H1 (cell line): ENCODE results near the gene CIROP.

Source experiments
- CEBPB ChIP-seq: IDR thresholded peaks from 2 replicates; pipeline ENCODE4 v1.6.1; 2012; ENCODE audit warnings: low read depth, low read length
- CHD2 ChIP-seq: IDR thresholded peaks from 2 replicates; pipeline ENCODE4 v1.6.1; 2012; ENCODE audit warnings: low read length, improper control_type of control experiment
- CREB1 ChIP-seq: IDR thresholded peaks from 2 replicates; pipeline ENCODE4 v1.6.1; 2012; ENCODE audit warnings: inconsistent platforms
- POLR2A ChIP-seq, 2 experiments: IDR thresholded peaks; 1 replicate in 1 of 2; 2 replicates in 1 of 2; pipeline ENCODE4 v1.6.1; 2011; ENCODE audit warnings: low read depth in 2 of 2, low read length in 2 of 2, mild to moderate bottlenecking in 2 of 2; ENCODE audit errors: control extremely low read depth in 1 of 2
- POLR2AphosphoS5 ChIP-seq: IDR thresholded peaks from 2 replicates; pipeline ENCODE4 v1.6.1; 2011; ENCODE audit warnings: low read depth, low read length
- POU5F1 ChIP-seq: IDR thresholded peaks from 2 replicates; pipeline ENCODE4 v1.6.1; 2011; ENCODE audit warnings: low read depth, mild to moderate bottlenecking, low read length, moderate library complexity
- TCF12 ChIP-seq: IDR thresholded peaks from 2 replicates; pipeline ENCODE4 v1.6.1; 2011; ENCODE audit warnings: low read depth, mild to moderate bottlenecking, low read length
- TF ChIP-seq, protein P1 (sequence below), 3 experiments: IDR thresholded peaks; 1 replicate in 2 of 3; 2 replicates in 1 of 3; pipeline versions ENCODE4 v1.5.1 to v1.6.1; 2011; ENCODE audit warnings: low read length in 3 of 3, mild to moderate bottlenecking in 3 of 3, inconsistent platforms in 2 of 3, low read depth in 1 of 3, moderate library complexity in 1 of 3; ENCODE audit not compliant: insufficient read depth in 1 of 3; ENCODE audit errors: control extremely low read depth in 1 of 3
- TF ChIP-seq, protein P2 (sequence below): IDR thresholded peaks from 2 replicates; pipeline ENCODE4 v1.6.1; 2011; ENCODE audit warnings: low read length, improper control_type of control experiment

DNA sequence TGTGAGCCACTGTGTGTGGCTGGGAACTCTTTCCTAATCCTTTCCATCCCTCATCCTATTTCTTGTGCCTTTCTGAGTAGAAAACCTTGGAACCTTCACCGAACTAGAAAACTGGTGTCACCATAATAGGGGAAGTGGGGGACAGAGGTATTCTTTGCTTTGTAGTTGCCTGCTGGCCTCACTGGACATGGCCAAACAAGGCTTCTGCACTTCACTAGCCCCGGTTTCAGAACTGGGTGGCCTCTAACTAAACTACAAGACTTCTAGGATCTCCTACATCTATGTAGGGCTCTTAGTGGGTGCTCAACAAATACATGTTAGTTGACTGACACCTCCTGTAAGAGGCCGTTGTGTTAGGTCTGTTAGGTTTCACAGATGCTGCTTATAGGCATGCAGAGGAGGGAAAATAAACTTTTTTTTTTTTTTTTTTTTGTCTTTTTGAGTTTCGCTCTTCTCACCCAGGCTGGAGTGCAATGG lies 597 bp upstream of the CIROP start:
- TF ChIP-seq, protein P1, sequence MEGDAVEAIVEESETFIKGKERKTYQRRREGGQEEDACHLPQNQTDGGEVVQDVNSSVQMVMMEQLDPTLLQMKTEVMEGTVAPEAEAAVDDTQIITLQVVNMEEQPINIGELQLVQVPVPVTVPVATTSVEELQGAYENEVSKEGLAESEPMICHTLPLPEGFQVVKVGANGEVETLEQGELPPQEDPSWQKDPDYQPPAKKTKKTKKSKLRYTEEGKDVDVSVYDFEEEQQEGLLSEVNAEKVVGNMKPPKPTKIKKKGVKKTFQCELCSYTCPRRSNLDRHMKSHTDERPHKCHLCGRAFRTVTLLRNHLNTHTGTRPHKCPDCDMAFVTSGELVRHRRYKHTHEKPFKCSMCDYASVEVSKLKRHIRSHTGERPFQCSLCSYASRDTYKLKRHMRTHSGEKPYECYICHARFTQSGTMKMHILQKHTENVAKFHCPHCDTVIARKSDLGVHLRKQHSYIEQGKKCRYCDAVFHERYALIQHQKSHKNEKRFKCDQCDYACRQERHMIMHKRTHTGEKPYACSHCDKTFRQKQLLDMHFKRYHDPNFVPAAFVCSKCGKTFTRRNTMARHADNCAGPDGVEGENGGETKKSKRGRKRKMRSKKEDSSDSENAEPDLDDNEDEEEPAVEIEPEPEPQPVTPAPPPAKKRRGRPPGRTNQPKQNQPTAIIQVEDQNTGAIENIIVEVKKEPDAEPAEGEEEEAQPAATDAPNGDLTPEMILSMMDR (IDR thresholded peaks at IDR 0.05; ENCODE audit: control extremely low read depth in 1 of 3, insufficient read depth in 1 of 3, low read depth in 1 of 3, low read length in 3 of 3) = no peak
- TF ChIP-seq POU5F1 (no peak), CHD2 (no peak), POLR2A (IDR thresholded peaks at IDR 0.05; ENCODE audit: control extremely low read depth in 1 of 2, low read depth in 2 of 2, low read length in 2 of 2) (no peak), POLR2AphosphoS5 (no peak), TCF12 (no peak), CREB1 (no peak), CEBPB (no peak)
- TF ChIP-seq, protein P2, sequence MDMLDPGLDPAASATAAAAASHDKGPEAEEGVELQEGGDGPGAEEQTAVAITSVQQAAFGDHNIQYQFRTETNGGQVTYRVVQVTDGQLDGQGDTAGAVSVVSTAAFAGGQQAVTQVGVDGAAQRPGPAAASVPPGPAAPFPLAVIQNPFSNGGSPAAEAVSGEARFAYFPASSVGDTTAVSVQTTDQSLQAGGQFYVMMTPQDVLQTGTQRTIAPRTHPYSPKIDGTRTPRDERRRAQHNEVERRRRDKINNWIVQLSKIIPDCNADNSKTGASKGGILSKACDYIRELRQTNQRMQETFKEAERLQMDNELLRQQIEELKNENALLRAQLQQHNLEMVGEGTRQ = no peak
